ENCODE measurements around the gene SHC2. TPM values are rescaled to one million over a fixed set of nuclear protein-coding genes. Genes with fewer than 3 reads are reported as not detected.

The SHC2 gene
- total and polyA plus RNA-seq, 2 of the 13 experiments (the other 11 are each of a cell fraction or from before 2014, with no cell fraction given), result 9.0 to 18.3 TPM

- no peak for TF ChIP-seq ZBTB33 (CRISPR knock-in tag; IDR thresholded peaks at IDR 0.05)
- TF ChIP-seq XRCC5 (optimal IDR thresholded peaks at IDR 0.05; ENCODE audit: low read length), result peak; percentile 36
- no peak for TF ChIP-seq ZNF557 (CRISPR knock-in tag; IDR thresholded peaks at IDR 0.05)
- no peak for TF ChIP-seq ZBTB42 (CRISPR knock-in tag; IDR thresholded peaks at IDR 0.05)
- TF ChIP-seq ZNF746 (CRISPR knock-in tag; IDR thresholded peaks at IDR 0.05), result peak; percentile 38; the same call in 1 of the 2 replicates
- no peak for TF ChIP-seq FIP1L1 (IDR thresholded peaks at IDR 0.05; ENCODE audit: borderline replicate concordance, insufficient read depth, low read depth, low read length)
- peak in 1 of 2 experiments; percentile 40; a peak in 1 of 4 replicates for TF ChIP-seq HMGXB4 (CRISPR knock-in tag; IDR thresholded peaks at IDR 0.05; ENCODE audit: borderline replicate concordance in 1 of 2, low read depth in 1 of 2)
- TF ChIP-seq RAD21 (CRISPR knock-in tag; IDR thresholded peaks at IDR 0.05), result 0 out of 2 replicates have a peak, but pooled peaks have one; percentile 21
- TF ChIP-seq PLSCR1 (CRISPR knock-in tag; IDR thresholded peaks at IDR 0.05; ENCODE audit: borderline replicate concordance), result no peak
- TF ChIP-seq RNF2 (conservative IDR thresholded peaks at IDR 0.05; ENCODE audit: low read depth), result no peak
- TF ChIP-seq ZNF713 (CRISPR knock-in tag; IDR thresholded peaks at IDR 0.05), result no peak
- TF ChIP-seq KDM1A (CRISPR knock-in tag; IDR thresholded peaks at IDR 0.05), result no peak
- TF ChIP-seq THAP9 (CRISPR knock-in tag; IDR thresholded peaks at IDR 0.05; ENCODE audit: borderline replicate concordance), result peak; percentile 92
- TF ChIP-seq SAP130 (CRISPR knock-in tag; IDR thresholded peaks at IDR 0.05; ENCODE audit: low read depth), result 0 out of 2 replicates have a peak, but pooled peaks have one; percentile 3
- peak; percentile 79 for TF ChIP-seq ZNF687 (CRISPR knock-in tag; IDR thresholded peaks at IDR 0.05)
- no peak for TF ChIP-seq BRD4 (CRISPR knock-in tag; IDR thresholded peaks at IDR 0.05)
- TF ChIP-seq PHF8 (CRISPR knock-in tag; IDR thresholded peaks at IDR 0.05), result peak; percentile 74; the same call in 1 of the 2 replicates
Observed at GRCh38 chr19:489418-490196, 28.8 kb upstream of the SHC2 start (continued).
